LNCAP (cell line): Measurements from ENCODE around the gene C1QTNF6.

Experiments
- TF ChIP-seq, protein P1 (sequence below): fragments of 450-650 bp; IDR thresholded peaks from 2 replicates; pipeline ENCODE4 v1.5.1; 2017; ENCODE audit warnings: mild to moderate bottlenecking

C1QTNF6 gene

DNA sequence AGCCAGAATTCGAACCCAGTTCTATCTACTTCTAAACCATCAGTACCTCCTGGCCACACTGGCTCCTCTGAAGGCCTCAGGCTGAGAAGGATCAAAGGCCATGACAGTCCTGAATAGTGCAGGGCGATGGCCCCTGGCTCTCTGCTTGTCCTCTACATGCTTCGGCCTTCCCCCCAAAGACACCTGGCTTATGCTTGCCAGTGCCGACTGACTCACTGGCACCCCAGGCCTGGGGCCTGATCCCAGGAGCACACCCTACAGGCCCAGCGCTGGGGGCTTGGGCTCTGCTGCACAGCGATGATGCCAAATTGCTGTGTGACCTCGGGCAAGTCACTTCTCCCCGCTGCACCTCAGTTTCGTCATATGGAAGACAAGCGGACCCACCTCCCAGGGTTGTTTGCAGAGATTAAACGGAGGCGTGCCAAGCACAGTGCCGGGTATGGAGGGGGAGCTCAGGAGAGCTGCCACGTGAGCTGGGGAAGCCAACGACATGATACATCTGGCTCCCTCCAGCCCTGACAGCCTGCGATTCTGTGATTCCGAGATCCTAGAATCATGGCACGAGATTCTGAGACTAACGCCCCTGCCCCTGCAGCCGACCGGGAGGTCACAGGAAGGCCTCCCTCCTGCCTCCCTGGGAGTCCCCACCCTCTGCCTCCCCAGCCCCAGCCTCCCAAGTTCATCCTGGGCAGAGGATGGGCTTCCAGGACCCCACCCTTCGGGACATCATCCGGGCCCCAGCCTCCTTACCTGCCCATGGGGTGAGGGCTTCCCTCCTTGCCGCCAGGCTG is 23.2 kb upstream of the C1QTNF6 start:
- TF ChIP-seq, protein P1, sequence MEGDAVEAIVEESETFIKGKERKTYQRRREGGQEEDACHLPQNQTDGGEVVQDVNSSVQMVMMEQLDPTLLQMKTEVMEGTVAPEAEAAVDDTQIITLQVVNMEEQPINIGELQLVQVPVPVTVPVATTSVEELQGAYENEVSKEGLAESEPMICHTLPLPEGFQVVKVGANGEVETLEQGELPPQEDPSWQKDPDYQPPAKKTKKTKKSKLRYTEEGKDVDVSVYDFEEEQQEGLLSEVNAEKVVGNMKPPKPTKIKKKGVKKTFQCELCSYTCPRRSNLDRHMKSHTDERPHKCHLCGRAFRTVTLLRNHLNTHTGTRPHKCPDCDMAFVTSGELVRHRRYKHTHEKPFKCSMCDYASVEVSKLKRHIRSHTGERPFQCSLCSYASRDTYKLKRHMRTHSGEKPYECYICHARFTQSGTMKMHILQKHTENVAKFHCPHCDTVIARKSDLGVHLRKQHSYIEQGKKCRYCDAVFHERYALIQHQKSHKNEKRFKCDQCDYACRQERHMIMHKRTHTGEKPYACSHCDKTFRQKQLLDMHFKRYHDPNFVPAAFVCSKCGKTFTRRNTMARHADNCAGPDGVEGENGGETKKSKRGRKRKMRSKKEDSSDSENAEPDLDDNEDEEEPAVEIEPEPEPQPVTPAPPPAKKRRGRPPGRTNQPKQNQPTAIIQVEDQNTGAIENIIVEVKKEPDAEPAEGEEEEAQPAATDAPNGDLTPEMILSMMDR: no peak

DNA sequence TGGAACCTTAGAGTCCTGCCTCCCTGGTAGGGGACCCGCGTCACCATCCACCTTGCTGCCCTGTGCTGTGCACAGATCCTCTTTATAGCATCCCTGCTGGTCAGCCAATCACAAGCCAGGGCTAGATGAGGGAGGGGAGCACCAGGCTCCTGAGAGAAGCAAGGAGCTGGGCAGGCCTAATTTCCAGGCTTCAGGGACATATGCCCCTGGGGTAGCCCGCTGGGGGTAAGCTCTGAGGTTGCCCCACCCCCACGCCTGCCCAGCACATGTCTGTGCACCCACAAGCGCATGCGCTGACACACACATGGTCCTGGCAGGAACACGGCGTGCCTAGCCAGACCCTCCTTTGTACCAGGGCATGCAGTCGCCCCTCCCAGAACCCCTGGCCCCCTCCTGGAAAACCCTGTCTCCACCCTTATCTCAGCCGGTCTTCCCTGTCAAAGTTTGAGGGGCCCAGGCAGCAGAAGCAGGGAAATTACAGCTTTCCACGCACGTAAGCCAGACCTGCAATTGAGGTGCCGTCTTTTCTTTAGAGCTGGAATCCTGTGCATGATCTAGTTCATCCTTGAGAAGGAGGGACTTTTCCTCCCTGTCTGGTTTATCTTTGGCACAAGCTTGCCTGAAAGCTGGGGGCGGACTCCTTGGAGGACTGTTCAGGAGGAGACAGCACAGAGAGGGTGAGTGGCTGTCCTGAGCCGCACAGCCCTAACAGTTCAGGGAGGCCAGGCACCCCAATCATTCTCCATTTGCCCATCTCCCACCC is 22.2 kb upstream of the C1QTNF6 start:
- TF ChIP-seq, protein P1: no peak

DNA sequence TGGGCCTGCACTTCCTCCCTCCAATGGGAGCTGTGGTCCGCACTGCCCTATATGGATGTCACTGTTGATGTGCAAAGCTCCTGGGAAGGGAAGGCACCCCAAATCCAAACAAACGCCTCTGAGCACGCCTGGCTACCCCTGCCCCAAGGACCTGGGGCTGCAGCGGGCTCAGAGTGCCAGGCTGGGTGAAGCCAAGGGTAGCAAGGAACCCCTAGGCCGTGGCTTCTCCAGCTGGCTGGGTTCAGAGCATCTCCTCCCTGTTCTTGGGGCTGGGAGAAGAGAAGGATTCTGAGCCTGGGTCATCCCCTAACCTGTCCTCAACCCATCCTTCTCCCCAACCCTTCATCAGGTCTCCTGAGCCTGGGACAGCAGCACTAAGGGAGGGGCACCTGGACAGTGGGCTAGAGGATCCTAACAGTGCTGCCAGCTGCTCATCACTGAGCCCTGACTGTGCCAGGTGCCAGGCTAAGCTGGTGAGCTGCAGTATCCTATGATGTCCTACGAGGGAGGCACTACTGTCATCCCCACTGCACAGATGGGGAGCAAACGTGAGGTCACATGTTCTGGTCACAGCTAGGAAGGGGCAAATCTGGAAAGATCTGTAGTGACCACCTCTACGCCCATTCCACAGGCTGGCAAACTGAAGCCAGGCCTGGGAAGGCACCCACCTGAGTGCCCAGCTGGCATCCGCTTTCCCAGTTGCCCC is 21.2 kb upstream of the C1QTNF6 start:
- TF ChIP-seq, protein P1: no peak

DNA sequence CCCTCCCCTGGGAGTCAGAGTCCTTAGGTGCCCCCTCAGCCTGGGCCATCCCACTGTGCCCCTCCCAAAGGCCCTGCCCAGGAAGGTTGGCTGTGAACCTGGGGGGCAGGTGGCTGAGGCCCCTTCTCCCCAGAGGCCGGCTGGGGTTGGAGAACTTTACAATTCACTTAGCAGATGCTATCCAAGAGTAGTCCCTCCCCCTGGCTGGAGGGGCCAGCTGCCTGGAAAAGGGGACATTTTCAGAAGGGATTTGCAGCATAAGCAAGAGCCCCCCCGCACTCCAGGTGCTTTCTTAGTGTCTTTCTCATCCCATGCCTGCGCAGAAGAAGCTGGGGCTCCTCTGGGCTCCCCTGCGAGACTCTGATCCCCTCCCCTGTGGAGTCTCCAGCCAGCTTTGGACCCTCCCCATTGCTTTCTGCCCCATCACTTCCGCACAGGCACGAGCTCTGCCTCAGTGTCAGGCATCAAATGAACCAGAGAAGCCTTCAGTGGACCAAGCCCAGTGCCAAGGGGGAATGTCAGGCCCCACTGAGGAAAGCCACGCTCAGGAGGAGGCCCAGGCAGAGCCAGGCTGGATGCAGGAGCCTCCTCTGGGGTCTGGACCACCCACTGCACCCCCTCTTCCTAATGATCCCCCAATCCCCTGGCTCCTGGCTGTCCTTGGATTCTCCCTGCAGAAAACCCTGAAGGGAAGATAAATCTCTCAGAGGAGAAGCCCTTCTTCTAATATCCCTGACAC is 20.5 kb upstream of the C1QTNF6 start:
- TF ChIP-seq, protein P1: no peak

DNA sequence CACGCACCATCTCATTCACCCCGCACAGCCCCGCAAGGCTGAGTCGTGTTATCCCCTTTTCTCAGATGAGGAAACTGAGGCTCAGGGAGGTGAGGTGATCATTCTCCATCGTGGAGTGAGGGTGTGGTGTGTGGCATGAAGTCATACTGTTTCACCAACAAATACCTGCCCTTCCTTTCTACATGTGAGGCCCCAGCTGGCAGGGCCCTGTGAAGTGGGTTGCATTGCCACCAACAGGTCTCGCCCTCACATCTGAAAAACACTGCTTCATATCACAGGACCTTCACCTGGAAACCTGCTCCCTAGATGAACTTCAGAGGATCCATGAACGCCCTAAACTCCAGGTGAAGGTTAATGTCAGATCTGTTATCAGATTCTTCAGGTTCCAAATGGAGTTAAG is 19.9 kb upstream of the C1QTNF6 start:
- TF ChIP-seq, protein P1: no peak

DNA sequence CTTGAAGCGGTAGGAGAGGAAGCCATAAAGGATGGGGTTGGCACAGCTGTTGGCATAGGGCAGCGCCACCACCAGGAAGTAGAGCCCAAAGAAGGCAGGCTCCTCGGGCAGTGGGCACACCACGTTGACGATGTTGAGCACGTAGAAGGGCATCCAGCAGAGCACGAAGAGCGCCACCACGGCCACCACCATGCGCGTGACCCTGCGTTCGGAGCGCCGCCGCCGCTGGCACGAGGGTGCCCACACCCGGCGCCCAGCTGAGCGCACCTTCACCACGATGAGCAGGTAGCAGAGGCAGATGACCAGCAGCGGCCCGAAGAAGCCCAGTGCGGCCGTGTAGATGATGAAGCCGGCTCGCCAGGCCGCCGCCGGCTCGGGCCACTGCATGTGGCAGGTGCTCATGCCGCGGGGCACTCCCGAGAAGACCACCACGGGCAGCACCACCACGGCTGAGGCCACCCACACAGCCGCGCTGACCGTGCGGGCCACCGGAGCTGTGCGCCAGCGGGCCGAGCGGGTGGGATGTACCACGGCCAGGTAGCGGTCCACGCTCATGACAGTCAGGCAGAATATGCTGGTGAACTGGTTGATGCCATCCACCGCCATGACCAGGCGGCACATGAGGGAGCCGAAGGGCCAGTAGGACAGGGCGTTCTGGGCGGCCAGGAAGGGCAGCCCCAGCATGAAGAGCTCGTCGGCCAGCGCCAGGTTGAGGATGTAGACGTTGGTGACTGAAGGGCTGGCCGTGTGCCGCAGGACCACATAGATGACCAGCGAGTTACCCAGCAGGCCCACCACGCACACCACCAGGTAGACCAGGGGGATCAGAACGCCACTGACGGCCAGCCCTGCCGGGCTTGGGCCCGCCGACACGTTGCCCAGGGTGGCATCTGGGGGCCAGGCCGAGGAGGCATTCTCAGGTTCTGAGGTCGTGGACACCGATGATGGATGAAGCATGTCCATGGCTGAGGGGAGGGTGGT is 19.1 kb upstream of the C1QTNF6 start:
- TF ChIP-seq, protein P1: no peak
